ENCODE measurements around the gene SCGB3A1.

Gene SCGB3A1

DNA sequence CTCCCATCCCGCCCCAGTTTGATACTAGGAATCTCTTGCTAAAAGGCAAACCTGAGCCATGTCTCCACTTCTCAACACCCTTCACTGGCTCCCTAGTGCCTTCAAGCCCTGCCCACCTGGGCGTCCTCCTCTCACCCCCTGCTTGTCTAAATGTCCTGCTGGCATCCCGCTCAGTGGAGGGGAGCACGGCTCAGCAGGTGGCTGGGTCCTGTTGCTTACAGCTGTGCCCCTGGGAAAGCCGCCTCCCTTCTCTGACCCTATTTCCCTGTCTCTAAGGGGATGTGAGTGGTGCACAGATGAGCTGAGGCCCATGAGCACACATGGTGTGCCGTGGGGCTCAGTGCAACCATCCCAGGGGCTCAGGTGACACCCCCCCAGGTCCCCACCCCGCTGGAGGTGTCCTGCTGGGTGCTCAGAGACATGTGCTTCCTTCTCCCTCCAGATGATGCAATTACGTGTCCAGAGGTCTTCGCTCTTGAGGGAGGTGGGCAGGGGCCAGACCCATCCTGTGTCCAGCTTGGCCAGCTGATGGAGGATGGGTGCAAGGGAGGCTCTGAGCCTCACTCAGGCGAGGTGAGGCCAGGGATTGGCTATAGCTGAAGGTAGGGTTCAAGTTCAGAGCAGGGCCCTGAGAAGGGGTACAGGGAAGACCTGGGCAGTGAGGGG, 34.0 kb upstream of the SCGB3A1 start:
- DNase-seq, result no peak

DNA sequence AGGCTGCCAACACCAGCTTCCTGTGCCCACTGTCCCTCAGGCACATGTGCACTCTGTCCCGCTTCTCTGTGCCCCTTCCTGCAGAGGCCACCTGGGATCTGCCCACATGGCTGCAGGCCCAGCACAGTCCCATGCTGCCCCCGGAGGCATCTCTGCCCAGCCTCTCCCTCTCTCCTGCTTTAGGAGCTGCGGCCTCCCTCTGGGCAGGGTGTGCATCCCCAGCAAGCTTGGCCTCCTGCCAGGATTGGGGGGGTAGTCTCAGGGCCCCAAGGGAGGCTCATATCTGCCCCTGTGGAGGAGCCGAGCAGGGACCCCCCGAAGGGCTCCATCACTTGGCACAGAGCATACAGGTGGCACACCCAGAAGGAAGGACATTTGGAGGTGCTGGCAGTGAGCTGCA, 33.3 kb upstream of the SCGB3A1 start:
- no peak for DNase-seq

DNA sequence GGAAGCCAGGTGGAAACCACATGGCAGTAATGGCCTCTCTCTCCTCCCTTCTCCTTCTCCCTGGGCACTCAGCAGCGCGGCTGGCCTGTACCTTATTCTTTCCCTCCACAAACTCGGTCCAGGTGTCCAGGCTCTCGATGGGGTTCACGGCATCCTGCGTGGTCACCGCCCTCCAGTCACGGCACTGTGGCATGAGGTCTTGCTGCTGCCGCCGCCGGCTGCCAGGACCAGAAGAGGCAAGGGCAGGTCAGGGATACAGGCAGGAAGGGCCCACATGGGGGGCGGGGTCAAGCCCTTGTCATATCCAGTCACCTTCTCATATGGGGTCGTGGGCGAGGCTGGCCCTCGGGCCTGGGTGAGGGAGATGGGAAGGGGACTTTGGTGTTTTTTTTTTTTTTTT, 32.5 kb upstream of the SCGB3A1 start:
- no peak for DNase-seq

DNA sequence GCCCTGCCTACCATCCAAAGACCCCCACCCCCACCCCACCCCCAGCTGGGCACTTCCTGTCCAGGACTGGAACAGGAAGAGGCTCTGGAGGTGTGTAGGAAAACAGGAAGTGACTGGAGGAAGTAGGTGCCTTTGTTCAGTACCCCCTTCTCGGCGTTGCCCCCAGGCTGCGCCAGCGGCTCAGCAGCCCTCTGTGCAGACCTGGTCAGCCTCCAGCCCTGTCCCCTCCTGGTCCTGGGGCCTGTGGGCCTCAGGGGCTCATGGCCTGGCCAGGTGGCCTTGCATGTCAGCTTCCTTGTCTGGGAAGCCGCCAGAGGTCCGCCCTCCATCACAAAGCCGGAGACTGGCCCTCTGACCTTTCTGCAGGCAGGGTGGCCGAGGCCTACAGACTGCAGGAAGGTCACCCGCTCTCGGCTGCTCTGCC, 32.1 kb upstream of the SCGB3A1 start:
- DNase-seq, result no peak

DNA sequence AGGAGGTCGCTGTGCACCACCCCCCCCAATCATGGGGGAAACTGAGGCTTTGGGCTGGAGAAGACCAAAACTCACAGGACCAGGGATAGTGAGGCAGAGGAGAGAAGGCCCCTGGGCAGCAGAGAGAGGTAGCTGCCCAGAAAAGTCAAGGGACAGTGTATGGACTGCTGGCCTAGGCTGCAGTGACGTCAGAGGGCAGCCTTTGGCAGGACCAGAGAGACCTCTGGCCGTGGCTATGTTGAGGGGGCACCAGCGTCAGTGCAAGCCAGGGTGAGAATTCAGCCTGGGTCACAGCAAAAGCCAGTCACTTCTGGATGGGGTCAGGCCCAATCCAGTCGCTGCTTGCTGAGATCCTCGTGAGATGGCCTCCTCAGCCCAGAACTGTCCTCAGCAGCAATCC, 31.6 kb upstream of the SCGB3A1 start:
- no peak for DNase-seq

DNA sequence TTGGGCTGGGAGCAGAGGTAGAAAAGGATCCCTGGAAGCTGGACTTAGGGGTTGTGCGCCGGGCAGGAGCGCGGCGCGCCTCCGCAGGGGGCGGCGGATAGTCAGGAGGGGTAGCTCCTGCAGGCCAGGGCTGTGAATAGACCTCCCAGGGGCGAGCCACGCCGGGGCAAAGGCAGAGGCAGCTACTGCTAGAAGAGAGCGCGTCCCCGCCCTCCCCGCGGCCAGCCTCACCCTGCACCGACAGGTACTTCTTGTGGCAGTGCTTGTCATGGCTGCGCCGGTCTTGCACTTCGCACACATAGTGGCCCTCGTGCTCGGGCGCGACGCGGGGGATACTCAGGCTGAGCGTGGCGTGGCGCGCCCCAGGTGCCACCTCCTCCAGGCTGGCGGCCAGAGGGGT, 30.0 kb upstream of the SCGB3A1 start:
- no peak for DNase-seq

DNA sequence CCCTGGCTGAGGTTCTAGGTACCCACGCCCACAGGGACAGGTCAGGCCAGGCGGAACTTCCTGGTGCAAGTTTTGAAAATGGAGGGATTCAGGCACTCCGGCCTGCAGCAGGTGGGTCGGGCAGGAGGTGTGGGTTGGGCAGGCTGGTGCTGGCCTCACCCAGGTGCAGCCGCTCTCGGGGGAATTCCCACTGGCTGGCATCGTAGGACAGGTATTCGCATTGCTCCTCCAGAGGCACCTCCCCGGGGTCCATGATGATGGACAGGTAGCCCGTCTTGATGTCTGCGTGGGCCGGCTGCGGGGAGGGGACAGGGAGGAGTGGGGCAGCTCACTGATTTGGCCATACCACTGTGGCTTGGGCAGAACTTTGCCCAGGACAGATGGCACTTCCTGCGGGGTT, 28.7 kb upstream of the SCGB3A1 start:
- DNase-seq, result no peak

DNA sequence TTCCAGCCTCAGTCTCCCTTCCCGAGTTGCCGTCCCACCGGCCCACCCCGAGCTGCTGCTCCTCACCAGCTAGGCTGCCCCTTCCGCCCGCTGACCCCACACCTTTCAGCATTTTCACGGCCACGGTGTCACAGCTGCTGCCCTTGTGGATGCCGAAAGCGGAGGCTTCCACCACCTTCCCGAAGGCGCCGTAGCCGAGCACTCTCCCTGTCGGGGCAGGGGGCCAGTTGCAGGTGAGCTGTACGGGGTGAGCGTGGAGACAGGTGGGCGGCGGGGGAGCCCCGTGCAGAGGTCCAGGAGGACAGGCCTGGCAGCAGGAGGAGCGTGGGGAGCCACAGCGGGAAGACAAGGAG, 28.2 kb upstream of the SCGB3A1 start:
- DNase-seq, result no peak

DNA sequence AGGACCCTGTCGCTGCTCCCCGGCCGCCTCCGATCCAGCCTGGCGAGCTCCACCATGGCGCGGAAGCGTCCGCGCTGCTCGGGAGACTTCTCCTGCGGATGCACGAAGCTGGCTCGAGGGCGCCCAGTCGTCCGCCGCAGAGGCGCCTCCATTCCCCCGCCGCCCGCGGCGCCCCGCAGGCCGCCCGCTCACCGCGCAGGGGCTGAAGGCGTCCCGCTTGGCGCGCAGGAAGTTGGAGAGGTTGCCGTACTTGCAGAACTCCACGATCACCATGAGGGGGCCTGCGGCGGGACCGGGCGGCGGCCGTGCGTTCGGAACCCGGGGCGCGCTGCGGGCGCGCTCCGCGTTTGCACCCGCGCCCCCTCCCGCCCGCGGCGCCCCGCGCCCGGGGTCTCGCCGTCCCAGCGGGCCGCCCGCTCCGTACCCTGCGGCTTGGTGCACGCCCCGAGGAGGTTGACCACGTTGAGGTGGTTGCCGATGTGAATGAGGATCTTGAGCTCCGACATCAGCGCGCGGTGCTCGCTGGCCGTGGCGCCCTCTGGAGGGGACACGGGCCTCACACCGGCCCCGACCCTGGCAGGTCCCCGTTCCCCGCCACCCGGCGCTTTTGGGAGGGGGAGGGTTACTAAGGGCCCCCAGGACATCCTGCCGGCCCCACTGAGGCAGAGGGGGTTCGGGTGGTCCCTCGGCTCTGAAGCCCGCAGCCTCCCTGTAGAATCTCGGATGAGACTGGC, 27.7 kb upstream of the SCGB3A1 start:
- DNase-seq, result peak; percentile 69

DNA sequence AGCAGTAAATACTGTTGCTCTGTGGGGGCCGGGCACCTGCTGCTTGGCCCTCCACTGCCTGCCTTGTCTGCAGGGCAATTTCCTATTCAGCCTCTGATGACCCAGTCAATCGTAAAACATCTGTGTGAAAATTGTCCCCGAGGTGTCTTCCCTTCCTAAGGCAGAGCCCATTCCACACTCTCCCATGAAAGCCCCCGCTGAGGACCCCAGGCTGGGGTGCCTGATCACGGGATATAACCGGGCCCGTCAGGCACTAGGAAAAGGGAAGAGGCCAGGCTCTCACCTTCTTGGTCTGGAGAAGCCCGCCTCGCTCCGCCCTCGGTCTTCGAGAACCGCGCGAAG, 27.2 kb upstream of the SCGB3A1 start:
- DNase-seq, result no peak

DNA sequence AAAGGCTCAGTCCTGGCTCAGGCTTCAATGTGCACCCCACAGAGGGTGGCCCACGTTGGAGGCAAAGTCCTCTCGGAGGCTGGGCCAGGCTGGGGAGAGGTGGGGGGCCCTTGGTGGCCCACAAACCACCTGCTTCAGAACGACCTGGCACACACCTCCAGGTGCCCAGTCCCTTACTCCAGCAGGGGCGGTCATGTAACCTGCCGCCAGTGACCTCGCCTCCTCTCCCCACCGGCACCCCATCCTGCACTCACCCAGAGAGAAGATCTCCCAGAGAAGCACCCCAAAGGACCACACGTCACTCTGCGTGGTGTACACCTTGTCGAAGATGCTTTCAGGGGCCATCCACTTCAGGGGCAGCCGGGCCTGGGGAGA, 22.5 kb upstream of the SCGB3A1 start:
- DNase-seq, result no peak

DNA sequence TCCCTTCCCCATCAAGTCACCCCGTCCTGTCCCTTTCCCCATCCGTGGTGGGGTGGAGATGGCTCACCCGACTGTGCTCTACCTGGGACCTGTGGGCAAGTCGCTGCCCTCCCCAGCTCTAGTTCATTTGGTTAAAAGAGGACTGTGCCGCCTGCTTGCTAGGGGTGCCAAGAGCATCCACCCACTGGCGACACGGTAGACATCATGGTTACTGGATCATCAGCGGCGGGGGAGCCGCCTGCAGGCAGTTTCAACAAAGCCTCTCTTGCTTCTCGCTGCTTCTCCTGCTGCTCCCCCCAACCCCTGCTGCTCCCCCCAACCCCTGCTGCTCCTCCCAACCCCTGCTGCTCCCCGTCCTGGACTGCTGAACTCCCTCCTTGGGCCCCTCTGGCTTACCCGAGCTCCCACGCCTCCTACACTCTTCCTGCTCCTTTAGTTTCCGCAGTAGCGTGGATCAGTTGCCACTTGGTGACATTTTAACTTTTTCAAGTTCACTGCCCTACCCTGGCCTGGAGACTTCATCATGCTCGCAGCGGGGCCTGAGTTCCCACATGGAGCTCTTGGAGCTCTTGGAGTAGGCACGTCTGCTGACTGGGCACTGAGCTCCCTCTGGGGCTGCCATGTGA, 22.0 kb upstream of the SCGB3A1 start:
- no peak for DNase-seq

DNA sequence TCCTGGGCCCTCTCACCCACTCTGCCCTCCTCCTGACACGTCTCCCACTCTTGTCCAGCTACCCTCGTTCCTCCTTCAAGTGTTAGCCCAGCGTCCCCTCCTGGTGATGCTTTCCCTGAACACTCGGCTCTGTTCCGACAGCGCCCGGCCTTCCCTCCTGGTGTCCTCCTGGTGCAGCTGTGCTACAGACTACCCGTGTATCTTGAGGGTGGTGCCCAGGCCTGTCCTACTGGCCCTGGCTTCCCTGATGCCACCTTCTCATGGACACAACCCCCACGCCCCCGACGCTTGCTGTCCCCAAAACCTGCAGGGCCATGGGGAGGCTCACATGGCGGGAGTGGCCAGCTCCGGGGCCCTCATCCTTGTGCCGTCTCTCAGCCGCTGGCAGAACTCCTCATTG, 21.4 kb upstream of the SCGB3A1 start:
- DNase-seq, result no peak

DNA sequence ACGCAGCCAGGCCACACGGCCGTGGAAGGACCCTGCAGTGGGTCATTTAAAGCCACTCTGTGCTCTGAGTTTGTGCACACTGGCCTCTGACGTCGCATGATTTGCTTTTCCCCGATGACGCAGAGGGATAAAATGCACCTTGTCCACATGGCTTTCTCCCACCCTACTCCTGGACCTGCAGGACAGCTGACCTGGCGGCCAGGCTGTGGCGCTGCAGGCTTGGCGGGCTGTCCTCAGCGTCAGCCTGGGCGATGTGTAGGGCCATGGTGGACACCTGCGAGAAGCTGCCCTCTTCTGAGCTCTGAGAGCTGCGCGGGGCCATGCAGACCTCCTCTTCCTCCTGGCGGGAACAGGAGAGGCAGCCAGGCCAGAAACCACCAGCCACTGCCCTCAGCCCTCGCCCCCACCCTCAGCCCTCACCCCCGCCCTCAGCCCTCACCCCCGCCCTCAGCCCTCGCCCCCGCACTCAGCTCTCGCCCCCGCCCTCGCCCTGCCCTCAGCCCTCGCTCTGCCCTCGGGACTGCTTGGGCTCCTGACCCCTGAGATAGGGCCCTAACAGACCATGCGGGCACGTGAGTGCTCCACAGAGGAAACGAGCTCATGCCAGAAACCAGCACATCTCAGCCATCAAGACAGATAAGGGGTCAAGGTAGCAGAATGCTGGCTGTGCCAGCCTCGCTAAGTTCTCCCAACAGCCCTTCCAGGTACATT, 20.0 kb upstream of the SCGB3A1 start:
- DNase-seq, result no peak

DNA sequence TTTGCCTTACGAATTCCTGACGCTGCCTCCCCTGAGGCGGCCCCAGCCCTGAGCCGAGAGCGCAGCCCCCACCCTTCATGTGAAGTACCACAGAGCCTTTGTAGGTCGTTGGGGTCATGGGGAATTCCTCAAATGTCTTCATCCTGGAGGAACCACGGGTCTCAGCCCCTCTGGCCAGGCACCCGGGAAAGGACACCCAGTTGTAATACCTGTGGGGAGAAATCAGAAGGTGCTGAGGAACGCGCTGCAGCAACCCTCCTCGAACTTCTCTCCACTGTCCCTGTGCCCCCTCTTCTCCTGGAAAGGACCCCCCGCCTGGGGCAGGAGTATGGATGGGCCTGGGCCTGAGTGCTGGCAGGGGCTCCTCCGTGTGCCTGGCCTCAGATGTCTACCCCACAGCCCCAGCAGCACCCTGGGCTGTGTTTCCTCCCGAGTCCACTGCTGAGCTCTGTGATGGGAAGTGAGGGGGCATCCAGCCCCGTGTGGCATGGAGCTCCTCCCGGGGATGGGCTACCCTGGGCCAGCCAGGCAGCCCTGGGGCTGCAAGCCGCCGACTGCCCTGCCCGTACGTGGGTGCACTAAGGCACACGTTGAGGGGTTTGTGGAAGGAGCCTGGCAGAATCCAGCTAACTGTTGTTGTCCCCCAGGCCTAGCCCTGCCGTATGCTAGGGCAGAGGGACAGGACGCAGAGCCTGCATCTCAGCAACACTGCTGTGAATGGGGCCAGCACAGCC, 18.7 kb upstream of the SCGB3A1 start:
- DNase-seq, result no peak

DNA sequence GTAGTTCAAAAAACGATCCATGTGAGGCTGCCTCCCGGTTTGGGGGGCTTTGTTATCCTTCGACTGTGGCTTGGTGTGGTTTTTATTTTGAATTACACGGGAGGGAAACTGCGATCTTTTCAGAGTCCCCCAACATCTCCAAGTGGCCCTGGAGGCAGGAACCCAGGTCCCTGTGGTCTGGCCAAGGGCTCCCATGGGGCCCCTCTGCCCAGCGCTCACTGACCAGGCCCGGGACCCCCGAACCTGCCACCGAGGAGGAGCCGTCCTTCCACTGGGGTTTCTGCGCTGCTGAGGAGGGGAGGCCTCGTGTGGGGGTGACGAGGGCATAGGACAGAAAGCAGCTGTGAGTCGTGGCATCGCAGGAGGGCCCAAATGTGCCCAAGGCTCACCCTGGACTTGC, 18.1 kb upstream of the SCGB3A1 start:
- no peak for DNase-seq

DNA sequence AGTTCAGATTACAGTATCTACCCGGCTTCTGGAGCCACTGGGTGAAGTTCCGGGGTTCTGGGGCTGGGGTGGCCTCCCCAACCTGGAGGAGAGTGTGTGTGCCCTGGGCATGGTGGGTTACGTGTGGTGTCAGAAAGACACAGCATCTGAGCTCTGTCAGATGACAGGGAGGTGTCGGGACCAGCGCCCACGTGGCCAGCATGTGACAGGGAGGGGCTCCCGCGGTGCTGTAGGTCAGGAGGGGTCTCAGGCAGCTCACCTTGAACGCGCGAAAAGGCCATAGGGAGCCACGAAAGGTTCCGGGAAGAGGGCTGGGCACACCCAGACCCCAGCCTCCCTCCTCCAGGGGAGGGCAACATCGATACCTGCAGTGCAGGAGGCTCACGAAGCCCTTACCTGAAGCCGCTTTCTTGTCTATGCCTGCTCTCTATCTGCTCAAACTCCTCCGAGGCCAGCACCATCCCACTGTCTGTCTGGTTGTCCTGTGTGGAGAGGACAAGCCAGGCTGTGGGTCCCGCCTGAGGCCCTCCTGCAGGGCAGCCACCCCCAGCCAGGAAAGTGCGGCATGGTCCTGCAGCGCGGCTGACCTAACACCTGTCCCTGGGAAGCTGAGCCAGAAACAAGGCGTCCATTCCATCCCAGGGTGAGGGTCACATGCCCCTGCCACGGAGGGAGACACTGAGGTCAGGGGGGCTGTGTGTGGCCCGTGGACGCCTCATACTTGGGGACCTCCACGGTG, 17.4 kb upstream of the SCGB3A1 start:
- no peak for DNase-seq

DNA sequence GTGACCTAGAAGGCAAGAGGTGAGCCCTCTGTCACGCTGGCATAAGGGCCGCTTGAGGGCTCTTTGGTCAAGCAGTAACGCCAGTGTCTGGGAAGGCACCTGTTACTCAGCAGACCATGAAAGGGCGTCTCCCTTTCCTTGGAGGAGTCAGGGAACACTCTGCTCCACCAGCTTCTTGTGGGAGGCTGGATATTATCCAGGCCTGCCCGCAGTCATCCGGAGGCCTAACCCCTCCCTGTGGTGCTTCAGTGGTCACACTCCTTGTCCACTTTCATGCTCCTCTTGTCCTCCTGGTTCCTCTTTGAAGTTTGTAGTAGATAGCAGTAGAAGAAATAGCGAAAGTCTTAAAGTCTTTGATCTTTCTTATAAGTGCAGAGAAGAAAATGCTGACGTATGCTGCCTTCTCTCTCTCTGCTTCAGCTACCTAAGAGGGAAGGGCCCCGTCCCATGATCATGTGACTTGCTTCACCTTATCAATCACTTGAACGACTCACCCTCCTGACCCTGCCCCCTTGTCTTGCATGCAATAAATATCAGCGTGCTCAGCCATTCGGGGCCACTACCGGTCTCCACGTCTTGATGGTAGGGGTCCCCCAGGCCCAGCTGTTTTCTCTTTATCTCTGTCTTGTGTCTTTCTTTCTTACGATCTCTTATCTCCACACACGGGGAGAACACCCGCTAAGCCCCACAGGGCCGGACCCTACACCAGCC, 16.7 kb upstream of the SCGB3A1 start:
- DNase-seq, result no peak

DNA sequence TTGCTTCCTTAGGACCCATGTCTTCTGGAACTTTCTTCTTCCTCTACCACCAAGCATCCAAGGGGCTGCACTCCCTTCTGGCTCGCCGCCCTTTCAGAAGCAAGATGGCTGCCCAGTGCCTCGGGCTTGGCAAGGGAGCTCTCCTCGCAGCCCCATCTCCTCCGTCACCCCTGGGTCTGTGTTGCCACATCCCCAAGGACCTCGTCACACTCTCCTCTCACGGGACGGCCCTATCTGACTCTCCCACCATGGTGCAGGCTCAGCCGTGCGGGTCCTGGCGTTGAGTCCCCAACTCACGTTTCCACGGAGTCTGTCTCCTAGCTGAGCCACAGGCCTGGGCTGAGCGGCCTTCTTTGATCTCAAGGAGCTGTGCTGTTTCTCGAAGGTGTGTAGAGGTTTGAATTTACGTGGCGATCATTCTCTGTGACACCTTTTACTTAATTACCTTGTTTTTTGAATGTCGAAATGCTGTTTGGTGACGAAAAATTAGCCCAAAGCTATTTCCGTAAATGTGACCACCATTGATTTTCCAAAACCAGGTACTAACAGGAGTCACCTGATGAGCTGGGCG, 15.0 kb upstream of the SCGB3A1 start:
- no peak for DNase-seq

DNA sequence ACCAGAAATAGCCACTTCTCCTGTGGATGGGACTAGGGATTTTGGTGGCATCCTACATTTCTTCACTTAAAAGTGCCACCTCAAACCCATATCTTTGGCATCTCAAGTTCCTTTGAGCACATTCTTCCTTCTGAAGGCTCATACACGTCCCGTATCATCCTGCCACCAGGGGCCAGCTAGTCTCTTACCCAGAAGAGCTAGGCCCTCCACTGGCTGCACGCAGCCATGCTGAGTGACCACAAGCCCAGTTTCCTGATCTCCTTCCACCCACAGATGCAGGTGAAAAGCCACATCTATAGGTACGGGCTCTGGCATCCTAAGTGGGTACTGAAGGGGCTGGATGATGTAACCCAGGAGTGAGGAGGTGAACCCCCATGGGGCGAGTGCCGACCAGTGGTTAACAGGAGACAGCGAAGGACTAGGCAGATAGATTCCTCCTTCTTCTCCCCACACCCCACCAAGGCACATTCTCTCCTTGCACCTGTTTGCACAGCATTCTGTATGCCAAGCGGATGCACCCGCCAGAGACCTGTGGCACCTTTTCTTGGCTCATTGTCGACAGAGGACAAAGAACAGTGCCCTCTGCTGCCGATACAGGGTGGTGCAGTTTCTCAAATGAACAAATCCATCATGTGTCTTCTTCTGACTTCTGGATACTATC, 14.4 kb upstream of the SCGB3A1 start:
- DNase-seq, result peak; percentile 79

DNA sequence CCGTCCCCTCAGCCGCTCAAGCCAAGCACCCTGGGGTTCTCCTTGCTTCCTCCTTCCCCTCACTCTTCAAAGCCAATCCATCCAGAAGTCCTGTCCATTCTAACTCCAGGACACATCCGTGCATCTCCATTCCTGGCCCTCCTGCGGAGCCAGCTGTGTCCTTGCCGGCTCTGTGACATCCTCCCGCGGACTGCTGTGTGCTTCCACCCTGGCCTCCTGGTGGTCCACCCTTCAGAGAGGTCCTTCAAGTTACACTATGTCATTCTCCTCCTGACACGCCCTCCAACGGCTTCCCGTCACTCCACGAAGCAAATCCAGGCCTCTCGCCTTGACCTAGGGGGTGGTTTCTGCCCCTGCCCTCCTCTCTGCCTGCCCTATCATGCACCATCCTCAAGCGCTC, 13.0 kb upstream of the SCGB3A1 start:
- no peak for DNase-seq

Data from stimulated activated CD4-positive, alpha-beta T cell treated with anti-CD3 and anti-CD28 coated beads, Interleukin-15, amount 100 ng/mL, for 24 hours (primary cell).